Measurements from ENCODE around the gene C17orf50. TPM values are rescaled to one million over a fixed set of nuclear protein-coding genes. Genes with fewer than 3 reads are reported as not detected.

Gene C17orf50
- total and polyA plus RNA-seq, 2 of the 13 experiments (the other 11 are each of a cell fraction or from before 2014, with no cell fraction given): not detected

- TF ChIP-seq ZNF784 (CRISPR knock-in tag; IDR thresholded peaks at IDR 0.05; ENCODE audit: borderline replicate concordance): no peak
- TF ChIP-seq DR1 (CRISPR knock-in tag; IDR thresholded peaks at IDR 0.05): peak; percentile 44; the same call in 1 of the 2 replicates
- no peak for TF ChIP-seq ATAD3A (CRISPR knock-in tag; IDR thresholded peaks at IDR 0.05)
- TF ChIP-seq FOSL2 (CRISPR knock-in tag; IDR thresholded peaks at IDR 0.05): peak; percentile 5; the same call in 1 of the 2 replicates
- TF ChIP-seq ZFP36L1 (CRISPR knock-in tag; IDR thresholded peaks at IDR 0.05): 0 out of 2 replicates have a peak, but pooled peaks have one; percentile 45
- no peak for TF ChIP-seq AGO1 (IDR thresholded peaks at IDR 0.05; ENCODE audit: low read depth, low read length, poor library complexity, severe bottlenecking)
- peak; percentile 17 for TF ChIP-seq MED8 (CRISPR knock-in tag; IDR thresholded peaks at IDR 0.05; ENCODE audit: insufficient replicate concordance)
- TF ChIP-seq ZNF550 (CRISPR knock-in tag; IDR thresholded peaks at IDR 0.05; ENCODE audit: borderline replicate concordance): no peak; the same call in 1 of the 2 replicates
- no peak for TF ChIP-seq KLF9 (CRISPR knock-in tag; IDR thresholded peaks at IDR 0.05; ENCODE audit: low read depth)
- no peak for TF ChIP-seq SOX6 (IDR thresholded peaks at IDR 0.05)
- TF ChIP-seq SOX6 (CRISPR knock-in tag; IDR thresholded peaks at IDR 0.05): peak; percentile 65
- TF ChIP-seq FOXA1 (IDR thresholded peaks at IDR 0.05): no peak
- TF ChIP-seq FOXA1 (CRISPR knock-in tag; IDR thresholded peaks at IDR 0.05): peak; percentile 62
- peak; percentile 80 for TF ChIP-seq ZMAT3 (CRISPR knock-in tag; conservative IDR thresholded peaks at IDR 0.05)
- 0 out of 2 replicates have a peak, but pooled peaks have one; percentile 70 for TF ChIP-seq THAP7 (CRISPR knock-in tag; IDR thresholded peaks at IDR 0.05)
- TF ChIP-seq PAXIP1 (CRISPR knock-in tag; conservative IDR thresholded peaks at IDR 0.05): no peak; the same call in none of the 2 replicates
- peak; percentile 78; the same call in 1 of the 2 replicates for TF ChIP-seq KLF15 (CRISPR knock-in tag; IDR thresholded peaks at IDR 0.05; ENCODE audit: borderline replicate concordance)
- no peak for TF ChIP-seq ZNF597 (CRISPR knock-in tag; IDR thresholded peaks at IDR 0.05)
- TF ChIP-seq ZNF136 (CRISPR knock-in tag; IDR thresholded peaks at IDR 0.05; ENCODE audit: low read depth): no peak
- TF ChIP-seq SYNCRIP (IDR thresholded peaks at IDR 0.05; ENCODE audit: insufficient read depth, low read depth, low read length): no peak
- no peak for TF ChIP-seq KDM1A (CRISPR knock-in tag; IDR thresholded peaks at IDR 0.05)
- no peak for TF ChIP-seq FOXM1 (CRISPR knock-in tag; IDR thresholded peaks at IDR 0.05)
- TF ChIP-seq GLI4 (CRISPR knock-in tag; IDR thresholded peaks at IDR 0.05; ENCODE audit: borderline replicate concordance): peak; percentile 57; the same call in 1 of the 2 replicates
- TF ChIP-seq KLF6 (CRISPR knock-in tag; IDR thresholded peaks at IDR 0.05): peak; percentile 73; the same call in 1 of the 2 replicates
These were observed 3.7 kb downstream of the C17orf50 start (continued) for GRCh38 chr17:35764123-35764991.
